ENCODE data around the gene PLEKHG4B. TPM values are rescaled to one million over a fixed set of nuclear protein-coding genes. Genes with fewer than 3 reads are reported as not detected.

The PLEKHG4B gene
- total RNA-seq, 4 donors from 2014 or later, result 5.5 to 10.9 (median 7.1) TPM

DNA sequence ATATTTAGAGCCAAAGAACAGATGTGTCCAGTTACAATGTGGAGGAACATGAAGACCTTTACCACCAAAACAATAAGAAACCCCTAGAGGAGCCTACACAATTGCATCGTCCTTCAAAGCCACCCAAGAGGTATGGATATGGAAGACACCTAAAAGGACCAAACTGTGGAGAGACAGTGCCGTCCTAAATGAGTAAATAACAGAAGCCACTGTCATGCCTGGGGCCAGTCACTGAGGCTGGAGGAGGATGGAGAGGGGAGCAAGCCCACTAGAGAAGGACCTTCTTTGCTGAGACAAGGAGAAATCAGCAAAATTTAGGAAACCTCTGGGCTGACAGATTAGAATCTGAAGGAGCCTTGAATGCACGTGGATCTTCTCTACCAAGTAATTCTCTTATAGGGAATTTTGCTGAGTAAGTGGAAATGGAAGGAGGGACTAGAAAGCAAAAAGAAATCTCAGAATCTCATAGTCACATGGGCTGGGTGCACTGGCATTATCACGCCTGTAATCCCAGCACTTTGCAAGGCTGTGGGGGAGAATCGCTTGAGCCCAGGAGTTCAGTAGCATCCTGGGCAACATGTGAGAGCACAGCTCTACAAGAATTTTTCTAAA lies 27.6 kb downstream of the PLEKHG4B start:
- intact Hi-C loops (cut with DNase I), result no loop called here
- DNase-seq, result no peak
- Histone ChIP-seq H3K27ac (no peak overlapping the region), H3K9me3 (no peaks in the 10 kb centered on the region), H3K4me3 (replicated peaks in 1 of 3) (no peak overlapping the region), H3K27me3 (no peaks in the 10 kb centered on the region), H3K36me3 (no peaks in the 10 kb centered on the region), H3K4me1 (no peaks in the 10 kb centered on the region)
- WGBS, 2 donors, result 95% methylated on average over 5 of the region's 5 CpGs
- no peak for TF ChIP-seq POLR2A (IDR thresholded peaks at IDR 0.05)
- TF ChIP-seq, protein P1, sequence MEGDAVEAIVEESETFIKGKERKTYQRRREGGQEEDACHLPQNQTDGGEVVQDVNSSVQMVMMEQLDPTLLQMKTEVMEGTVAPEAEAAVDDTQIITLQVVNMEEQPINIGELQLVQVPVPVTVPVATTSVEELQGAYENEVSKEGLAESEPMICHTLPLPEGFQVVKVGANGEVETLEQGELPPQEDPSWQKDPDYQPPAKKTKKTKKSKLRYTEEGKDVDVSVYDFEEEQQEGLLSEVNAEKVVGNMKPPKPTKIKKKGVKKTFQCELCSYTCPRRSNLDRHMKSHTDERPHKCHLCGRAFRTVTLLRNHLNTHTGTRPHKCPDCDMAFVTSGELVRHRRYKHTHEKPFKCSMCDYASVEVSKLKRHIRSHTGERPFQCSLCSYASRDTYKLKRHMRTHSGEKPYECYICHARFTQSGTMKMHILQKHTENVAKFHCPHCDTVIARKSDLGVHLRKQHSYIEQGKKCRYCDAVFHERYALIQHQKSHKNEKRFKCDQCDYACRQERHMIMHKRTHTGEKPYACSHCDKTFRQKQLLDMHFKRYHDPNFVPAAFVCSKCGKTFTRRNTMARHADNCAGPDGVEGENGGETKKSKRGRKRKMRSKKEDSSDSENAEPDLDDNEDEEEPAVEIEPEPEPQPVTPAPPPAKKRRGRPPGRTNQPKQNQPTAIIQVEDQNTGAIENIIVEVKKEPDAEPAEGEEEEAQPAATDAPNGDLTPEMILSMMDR (IDR thresholded peaks at IDR 0.05), result no peak

DNA sequence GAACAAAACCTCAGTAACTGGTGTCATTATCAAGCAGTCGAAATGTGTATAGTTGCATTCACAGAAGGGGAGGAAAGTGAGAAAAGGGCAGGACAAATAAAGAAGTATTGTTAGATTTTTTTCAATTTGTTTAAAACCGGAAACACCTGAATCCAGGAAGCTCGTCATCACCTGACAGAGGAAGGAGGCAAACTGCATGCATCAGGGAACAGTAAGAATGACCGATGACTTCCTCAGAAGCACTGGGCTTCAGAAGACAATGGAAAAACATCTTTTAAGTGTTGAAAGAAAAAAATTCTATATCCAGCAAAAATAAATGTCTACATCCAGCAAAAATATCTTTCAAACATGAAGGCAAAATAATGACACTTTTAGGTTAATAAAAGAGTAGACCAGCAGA lies 29.5 kb downstream of the PLEKHG4B start:
- Histone ChIP-seq H3K4me1 (no peaks in the 10 kb centered on the region), H3K9me3 (no peaks in the 10 kb centered on the region), H3K27ac (no peak overlapping the region), H3K27me3 (no peaks in the 10 kb centered on the region), H3K4me3 (replicated peaks in 1 of 3) (no peak overlapping the region), H3K36me3 (no peaks in the 10 kb centered on the region)
- TF ChIP-seq, protein P1 (IDR thresholded peaks at IDR 0.05), result no peak
- TF ChIP-seq POLR2A (IDR thresholded peaks at IDR 0.05), result no peak
- intact Hi-C loops (cut with DNase I), result no loop called here
- 86 to 91% methylated on average over 4 of the region's 4 CpGs for WGBS, 2 donors
- DNase-seq, result no peak

DNA sequence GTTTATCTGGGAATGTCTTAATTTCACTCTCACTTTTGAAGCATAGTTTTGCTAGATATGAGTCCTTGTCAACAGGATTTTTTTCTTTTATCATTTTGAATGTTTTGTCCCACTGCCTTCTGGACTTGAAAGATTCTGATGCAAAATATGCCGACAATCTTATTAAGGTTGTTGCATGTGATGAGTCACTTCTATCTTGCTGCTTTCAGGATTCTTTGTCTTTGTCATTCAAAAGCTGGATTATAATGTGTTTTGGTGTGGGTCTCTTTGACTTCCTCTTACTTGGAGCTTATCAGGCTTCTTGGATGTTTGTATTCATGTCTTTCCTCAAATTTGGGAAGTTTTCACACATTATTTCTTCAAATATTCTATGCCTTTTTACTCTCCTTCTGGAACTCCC lies 33.8 kb downstream of the PLEKHG4B start:
- DNase-seq, result no peak
- 96 to 98% methylated on average over 1 of the region's 1 CpG for WGBS, 2 donors
- Histone ChIP-seq H3K4me3 (replicated peaks in 1 of 3) (no peak overlapping the region), H3K36me3 (no peaks in the 10 kb centered on the region), H3K4me1 (peaks cover 5 to 15% of the 10 kb centered on the region in 2 donors), H3K27me3 (no peaks in the 10 kb centered on the region), H3K9me3 (no peaks in the 10 kb centered on the region), H3K27ac (no peak overlapping the region)
- no peak for TF ChIP-seq POLR2A (IDR thresholded peaks at IDR 0.05)
- intact Hi-C loops (cut with DNase I), result no loop called here

DNA sequence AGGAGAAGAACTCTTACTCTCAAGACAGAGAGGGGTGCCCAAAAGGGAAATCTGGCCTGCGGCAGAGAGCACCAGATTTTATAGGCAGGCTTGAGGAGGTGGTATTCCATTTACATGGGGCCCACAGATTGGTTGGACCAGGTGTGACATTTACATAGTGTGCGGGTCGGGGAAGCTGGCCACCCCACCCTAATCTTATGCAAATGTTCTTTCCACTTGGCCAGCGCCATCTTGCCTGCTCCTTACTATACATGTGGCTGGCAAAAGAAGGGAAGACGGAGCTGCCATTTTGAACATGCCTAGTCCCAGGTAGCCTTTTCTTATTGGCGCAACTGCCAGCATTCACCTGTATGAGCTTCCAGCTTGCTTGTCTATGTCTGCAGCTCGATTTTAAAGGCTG lies 34.8 kb downstream of the PLEKHG4B start:
- no peaks in the 10 kb centered on the region for H3K27me3 ChIP-seq
- no peak overlapping the region for H3K4me3 ChIP-seq (replicated peaks in 1 of 3)
- intact Hi-C loops (cut with DNase I), result no loop called here
- no peaks in the 10 kb centered on the region for H3K36me3 ChIP-seq
- TF ChIP-seq POLR2A (IDR thresholded peaks at IDR 0.05), result no peak
- TF ChIP-seq, protein P1 (IDR thresholded peaks at IDR 0.05), result no peak
- no peaks in the 10 kb centered on the region for H3K9me3 ChIP-seq
- H3K4me1 ChIP-seq, result peaks cover 5 to 15% of the 10 kb centered on the region in 2 donors
- 94% methylated on average over 7 of the region's 7 CpGs for WGBS, 2 donors
- DNase-seq, result no peak
- no peak overlapping the region for H3K27ac ChIP-seq

DNA sequence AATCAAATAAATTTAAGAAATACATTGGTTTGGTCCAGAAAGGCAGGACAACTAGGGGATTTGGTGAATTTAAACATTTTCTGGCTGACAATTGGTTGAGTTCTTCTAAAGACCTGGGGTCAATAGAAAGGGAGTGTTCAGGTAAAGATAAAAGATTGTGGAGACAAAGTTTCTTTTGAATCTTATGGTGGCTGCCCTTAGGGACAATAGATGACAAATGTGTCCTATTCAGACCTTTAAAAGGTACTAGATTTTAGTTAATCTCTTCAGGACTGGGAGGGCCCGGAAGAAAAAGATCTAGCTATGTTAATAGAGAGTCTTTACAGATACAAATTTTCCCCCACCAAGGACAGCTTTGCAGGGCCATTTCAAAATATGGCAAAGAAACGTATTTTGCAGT lies 35.9 kb downstream of the PLEKHG4B start:
- intact Hi-C loops (cut with DNase I), result no loop called here
- no peak for DNase-seq
- Histone ChIP-seq H3K4me1 (peaks cover 5 to 15% of the 10 kb centered on the region in 2 donors), H3K4me3 (replicated peaks in 1 of 3) (no peak overlapping the region), H3K36me3 (no peaks in the 10 kb centered on the region), H3K27ac (no peak overlapping the region), H3K9me3 (no peaks in the 10 kb centered on the region), H3K27me3 (no peaks in the 10 kb centered on the region)
- 90 to 92% methylated on average over 2 of the region's 2 CpGs for WGBS, 2 donors
- TF ChIP-seq, protein P1 (IDR thresholded peaks at IDR 0.05), result no peak
- TF ChIP-seq POLR2A (IDR thresholded peaks at IDR 0.05), result no peak

All from thyroid gland (tissue), 4 donors.